DOHH2 (cell line): ENCODE results near the gene CERS6.

ENCODE experiments used
- CTCF ChIP-seq: fragments of 200-600 bp; sonication (generic); IDR thresholded peaks from one replicate; pipeline ENCODE4 v1.5.1; 2014; ENCODE audit warnings: antibody characterized with exemption, mild to moderate bottlenecking, low read depth, low read length; ENCODE audit not compliant: poor library complexity, severe bottlenecking
- EZH2phosphoT487 ChIP-seq: fragments of 200-600 bp; sonication (generic); IDR thresholded peaks from 2 replicates; pipeline ENCODE4 v1.6.1; 2017; ENCODE audit warnings: borderline replicate concordance, mild to moderate bottlenecking, antibody characterized with exemption, low read length, moderate library complexity, mixed read lengths

- TF ChIP-seq CTCF (no peak), EZH2phosphoT487 (no peak)
Observed at GRCh38 chr2:168809537-168809936, 353.5 kb downstream of the CERS6 start.
